Measurements from ENCODE around the gene G6PC3. TPM values are rescaled to one million over a fixed set of nuclear protein-coding genes. Genes with fewer than 3 reads are reported as not detected.

Gene G6PC3
- total RNA-seq, 1 donor from 2014 or later = 30.4 TPM

Other genes starting within 250 kb of the G6PC3 start
- 43.0 TPM for gene MPP3, start 237.6 kb upstream of the G6PC3 start, total RNA-seq
- gene CD300LG, start 223.6 kb upstream of the G6PC3 start, total RNA-seq = 16.6 TPM
- 16.2 TPM for gene MPP2, start 163.2 kb upstream of the G6PC3 start, total RNA-seq
- not detected for gene PPY, start 128.3 kb upstream of the G6PC3 start, total RNA-seq
- gene PYY, start 116.8 kb upstream of the G6PC3 start, total RNA-seq = not detected
- 0.68 TPM for gene NAGS, start 66.1 kb upstream of the G6PC3 start, total RNA-seq
- 21.5 TPM for gene TMEM101, start 55.8 kb upstream of the G6PC3 start, total RNA-seq
- 47.6 TPM for gene LSM12, start 4.1 kb upstream of the G6PC3 start, total RNA-seq
- gene HDAC5, start 52.9 kb downstream of the G6PC3 start, total RNA-seq = 67.5 TPM
- gene HROB, start 71.2 kb downstream of the G6PC3 start, total RNA-seq = 2.0 TPM
- 14.5 TPM for gene ASB16, start 100.0 kb downstream of the G6PC3 start, total RNA-seq
- 20.8 TPM for gene TMUB2, start 116.2 kb downstream of the G6PC3 start, total RNA-seq
- gene ATXN7L3, start 129.1 kb downstream of the G6PC3 start, total RNA-seq = 40.8 TPM
- gene UBTF, start 148.9 kb downstream of the G6PC3 start, total RNA-seq = 57.5 TPM
- gene SLC4A1, start 197.4 kb downstream of the G6PC3 start, total RNA-seq = 0.08 TPM
- gene RUNDC3A, start 237.9 kb downstream of the G6PC3 start, total RNA-seq = 0.49 TPM